Measurements from ENCODE around the gene MRTFA.

MRTFA gene

DNA sequence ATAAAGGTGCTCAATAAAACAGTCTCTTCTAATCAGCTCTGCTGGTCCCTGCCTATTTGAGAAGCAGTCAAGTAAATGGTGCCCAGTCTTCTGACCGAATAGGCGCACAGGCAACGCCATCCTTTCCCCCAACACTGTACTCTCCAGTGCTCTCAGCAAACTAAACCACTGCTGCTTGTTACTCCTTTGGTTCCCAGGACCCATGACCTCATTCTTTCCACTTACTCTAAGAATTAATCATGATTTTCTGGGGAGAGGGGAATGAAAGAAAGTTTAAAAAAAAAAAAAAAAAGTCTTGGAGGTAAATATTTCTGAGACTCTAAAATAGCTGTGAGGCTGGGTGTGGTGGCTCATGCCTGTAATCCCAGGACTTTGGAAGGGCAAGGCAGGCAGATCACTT, 202.4 kb downstream of the MRTFA start:
- DNase-seq (ENCODE audit: low spot score in 2 of 2) = no peak
- Histone ChIP-seq H3K4me1 (no peaks in the 10 kb centered on the region), H3K36me3 (replicated peaks) (peaks cover 5% of the 10 kb centered on the region; the same call in 1 of the 2 replicates), H3K9me3 (no peaks in the 10 kb centered on the region), H3K4me3 (no peak overlapping the region), H3K27me3 (ENCODE audit: low read depth) (no peaks in the 10 kb centered on the region)
- in situ Hi-C loops (cut with MboI; ENCODE audit: low sequenced_read_pairs) = loop anchor here (5.0 kb wide), 1 partner anchor 218 kb away; no protein-coding TSS in a partner anchor

DNA sequence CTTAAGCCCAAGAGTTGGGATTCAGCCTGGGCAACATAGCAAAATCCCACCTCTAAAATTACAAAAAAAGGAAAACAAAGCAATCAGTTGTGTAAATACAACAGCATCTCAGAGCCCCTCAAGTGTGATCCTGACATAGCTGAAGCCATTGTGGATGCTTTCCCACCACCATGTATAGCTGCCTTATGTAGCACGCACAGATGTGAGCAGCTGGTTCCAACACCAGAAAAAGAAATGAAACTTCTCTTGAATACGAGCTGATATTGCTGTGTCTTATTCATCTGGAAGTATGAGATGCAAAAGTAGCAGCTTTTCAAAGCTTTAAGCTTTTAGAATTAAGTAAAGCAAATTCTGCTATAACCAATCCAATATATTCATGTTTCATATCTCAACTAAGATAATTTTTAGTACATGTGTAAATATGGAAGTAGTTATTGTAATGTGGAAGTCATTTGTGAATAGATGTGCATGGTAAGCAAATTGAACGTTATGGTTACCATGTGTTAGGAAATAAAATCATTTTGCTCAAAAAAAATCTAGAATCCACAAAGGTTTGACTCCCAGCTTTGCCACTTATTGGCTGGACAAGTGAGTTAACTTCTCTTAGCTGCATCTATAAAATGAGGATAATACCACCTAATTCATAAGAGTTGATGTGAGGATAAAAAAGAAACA, 203.0 kb downstream of the MRTFA start:
- Histone ChIP-seq H3K9me3 (no peaks in the 10 kb centered on the region), H3K36me3 (replicated peaks) (peaks cover 9% of the 10 kb centered on the region; the same call in 1 of the 2 replicates), H3K4me3 (no peak overlapping the region), H3K27me3 (ENCODE audit: low read depth) (no peaks in the 10 kb centered on the region), H3K4me1 (no peaks in the 10 kb centered on the region)
- in situ Hi-C loops (cut with MboI; ENCODE audit: low sequenced_read_pairs) = loop anchor here (5.0 kb wide), 1 partner anchor 219 kb away; no protein-coding TSS in a partner anchor
- DNase-seq (ENCODE audit: low spot score in 2 of 2) = no peak

- Histone ChIP-seq H3K9me3 (no peaks in the 10 kb centered on the region), H3K4me3 (no peak overlapping the region), H3K4me1 (no peaks in the 10 kb centered on the region), H3K27me3 (ENCODE audit: low read depth) (no peaks in the 10 kb centered on the region), H3K36me3 (replicated peaks) (peaks cover 9% of the 10 kb centered on the region; the same call in 1 of the 2 replicates)
- DNase-seq (ENCODE audit: low spot score in 2 of 2) = no peak
- in situ Hi-C loops (cut with MboI; ENCODE audit: low sequenced_read_pairs) = loop anchor here (5.0 kb wide), 1 partner anchor 220 kb away; no protein-coding TSS in a partner anchor
Measured at GRCh38 chr22:40432625-40433024, 203.9 kb downstream of the MRTFA start.

GRCh38 chr22:40432157-40432556, 204.4 kb downstream of the MRTFA start:
- no peaks in the 10 kb centered on the region for H3K9me3 ChIP-seq
- peaks cover 9% of the 10 kb centered on the region; the same call in 1 of the 2 replicates for H3K36me3 ChIP-seq (replicated peaks)
- no peaks in the 10 kb centered on the region for H3K4me1 ChIP-seq
- H3K27me3 ChIP-seq (ENCODE audit: low read depth) = no peaks in the 10 kb centered on the region
- DNase-seq (ENCODE audit: low spot score in 2 of 2) = no peak
- no peak overlapping the region for H3K4me3 ChIP-seq
- in situ Hi-C loops (cut with MboI; ENCODE audit: low sequenced_read_pairs) = loop anchor here (5.0 kb wide), 1 partner anchor 220 kb away; no protein-coding TSS in a partner anchor

- no peaks in the 10 kb centered on the region for H3K4me1 ChIP-seq
- in situ Hi-C loops (cut with MboI; ENCODE audit: low sequenced_read_pairs) = loop anchor here (5.0 kb wide), 1 partner anchor 221 kb away; no protein-coding TSS in a partner anchor
Measured at GRCh38 chr22:40430991-40431390, 205.5 kb downstream of the MRTFA start.

DNA sequence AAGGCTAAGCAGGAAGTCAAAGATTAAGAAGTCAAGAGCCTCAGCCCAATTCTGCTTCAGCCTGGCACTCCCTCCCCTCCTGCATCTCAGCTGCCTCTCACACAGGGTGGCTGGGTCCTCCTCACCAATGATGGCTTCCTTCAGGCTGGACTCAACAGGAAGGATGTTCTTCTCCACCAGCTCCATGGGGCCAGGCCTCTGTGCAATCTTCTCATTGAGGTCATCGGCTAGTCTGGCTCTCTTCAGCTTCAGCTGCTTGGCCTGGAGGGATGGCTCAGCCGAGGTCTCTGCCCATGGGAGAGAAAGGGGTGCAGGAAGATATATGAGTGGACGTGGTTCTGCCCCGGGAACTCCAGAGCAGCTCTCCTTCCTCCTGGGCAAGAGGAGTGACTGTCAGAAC, 207.0 kb downstream of the MRTFA start:
- peaks cover 13% of the 10 kb centered on the region; the same call in 1 of the 2 replicates for H3K36me3 ChIP-seq (replicated peaks)
- H3K27me3 ChIP-seq (ENCODE audit: low read depth) = no peaks in the 10 kb centered on the region
- in situ Hi-C loops (cut with MboI; ENCODE audit: low sequenced_read_pairs) = no loop called here
- H3K9me3 ChIP-seq = no peaks in the 10 kb centered on the region
- DNase-seq (ENCODE audit: low spot score in 2 of 2) = no peak
- H3K4me3 ChIP-seq = no peak overlapping the region
- no peaks in the 10 kb centered on the region for H3K4me1 ChIP-seq

More at GRCh38 chr22:40430991-40431390, 205.5 kb downstream of the MRTFA start:
- H3K27me3 ChIP-seq (ENCODE audit: low read depth) = no peaks in the 10 kb centered on the region
- no peaks in the 10 kb centered on the region for H3K9me3 ChIP-seq
- DNase-seq (ENCODE audit: low spot score in 2 of 2) = no peak
- peaks cover 9% of the 10 kb centered on the region; the same call in 1 of the 2 replicates for H3K36me3 ChIP-seq (replicated peaks)
- no peak overlapping the region for H3K4me3 ChIP-seq

GRCh38 chr22:40428796-40429195, 207.7 kb downstream of the MRTFA start:
- peaks cover 15% of the 10 kb centered on the region; the same call in 1 of the 2 replicates for H3K36me3 ChIP-seq (replicated peaks)
- no peak overlapping the region for H3K4me3 ChIP-seq
- no peaks in the 10 kb centered on the region for H3K9me3 ChIP-seq
- DNase-seq (ENCODE audit: low spot score in 2 of 2) = no peak
- no peaks in the 10 kb centered on the region for H3K27me3 ChIP-seq (ENCODE audit: low read depth)
- in situ Hi-C loops (cut with MboI; ENCODE audit: low sequenced_read_pairs) = no loop called here
- no peaks in the 10 kb centered on the region for H3K4me1 ChIP-seq

DNA sequence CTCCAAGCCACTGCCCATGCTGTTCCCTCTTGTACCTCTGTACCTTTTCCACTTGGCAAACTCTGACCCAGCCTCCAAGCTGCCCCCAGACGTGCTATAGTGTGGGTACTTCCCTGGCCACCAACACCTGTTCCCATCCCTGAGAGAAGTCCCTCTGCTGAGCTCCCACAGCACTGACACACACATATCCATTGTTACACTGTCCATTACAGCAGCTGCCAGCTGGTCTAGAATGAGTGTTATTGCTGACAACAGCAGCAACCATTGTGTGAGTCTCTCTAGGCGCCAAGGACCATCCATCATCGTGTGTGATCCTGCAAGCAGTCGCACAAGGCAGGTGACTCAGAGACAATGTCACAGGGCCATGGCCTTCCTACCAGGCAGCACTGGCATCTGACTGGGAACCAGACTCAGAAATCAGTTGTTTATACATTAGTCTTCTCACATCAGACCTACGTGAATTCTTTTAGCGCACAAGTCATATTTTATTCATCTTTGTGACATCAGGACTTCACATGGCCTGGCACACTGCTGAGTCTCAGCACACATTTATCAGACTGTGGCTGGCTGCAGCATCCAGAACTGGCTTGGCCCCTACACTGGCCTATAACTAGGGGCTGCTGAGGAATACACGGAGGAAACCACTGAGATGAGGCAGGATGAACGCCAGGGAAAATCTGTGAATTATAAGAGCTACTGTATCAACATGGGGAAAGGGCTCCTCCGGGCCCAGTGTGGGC, 209.8 kb downstream of the MRTFA start:
- H3K27me3 ChIP-seq (ENCODE audit: low read depth) = no peaks in the 10 kb centered on the region
- H3K9me3 ChIP-seq = no peaks in the 10 kb centered on the region
- DNase-seq (ENCODE audit: low spot score in 2 of 2) = no peak
- H3K4me1 ChIP-seq = no peaks in the 10 kb centered on the region
- peaks cover 24% of the 10 kb centered on the region for H3K36me3 ChIP-seq (replicated peaks)
- no peak overlapping the region for H3K4me3 ChIP-seq
- in situ Hi-C loops (cut with MboI; ENCODE audit: low sequenced_read_pairs) = no loop called here

- in situ Hi-C loops (cut with MboI; ENCODE audit: low sequenced_read_pairs) = no loop called here
- Histone ChIP-seq H3K27me3 (ENCODE audit: low read depth) (no peaks in the 10 kb centered on the region), H3K36me3 (replicated peaks) (peaks cover 30% of the 10 kb centered on the region), H3K9me3 (no peaks in the 10 kb centered on the region), H3K4me3 (no peak overlapping the region), H3K4me1 (no peaks in the 10 kb centered on the region)
- DNase-seq (ENCODE audit: low spot score in 2 of 2) = no peak
Measured at GRCh38 chr22:40425082-40425481, 211.4 kb downstream of the MRTFA start.

DNA sequence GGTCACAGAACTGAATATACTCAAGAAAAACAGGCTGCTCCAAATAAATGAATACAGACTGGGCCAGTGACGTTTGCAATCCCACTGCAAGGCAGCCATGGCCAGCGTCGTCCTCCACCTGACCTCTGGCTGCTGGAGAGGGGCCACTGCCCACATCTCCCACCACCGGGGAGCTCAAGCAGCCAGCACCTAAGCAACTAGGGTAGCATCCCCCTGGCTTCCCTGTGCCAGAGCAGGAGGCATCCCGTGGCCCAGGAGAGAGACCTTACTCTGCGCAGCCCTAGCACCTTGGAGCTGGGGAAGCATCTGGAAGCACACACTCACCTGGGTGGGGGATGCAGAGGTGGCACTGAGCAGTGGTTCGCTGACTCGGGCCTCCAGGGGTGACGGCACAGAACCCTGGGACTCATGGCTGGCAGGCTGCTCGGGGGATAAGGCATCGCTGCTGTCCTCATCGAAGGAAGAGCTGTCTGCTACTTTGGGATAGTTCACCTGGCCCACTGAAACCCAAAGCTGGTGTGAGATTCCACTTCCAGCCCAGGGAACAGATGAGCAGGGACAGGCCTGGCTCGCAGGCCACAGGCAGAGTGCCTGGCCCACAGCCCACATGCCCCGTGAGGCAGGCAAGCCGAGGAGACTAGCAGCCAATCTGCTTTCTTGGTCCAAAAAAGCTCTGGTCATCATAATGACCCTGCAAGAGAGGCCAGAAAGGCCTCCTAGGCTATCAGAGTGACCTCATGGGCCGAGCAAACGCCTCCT, 212.5 kb downstream of the MRTFA start:
- H3K27me3 ChIP-seq (ENCODE audit: low read depth) = no peaks in the 10 kb centered on the region
- H3K4me3 ChIP-seq = no peak overlapping the region
- in situ Hi-C loops (cut with MboI; ENCODE audit: low sequenced_read_pairs) = no loop called here
- no peaks in the 10 kb centered on the region for H3K4me1 ChIP-seq
- DNase-seq (ENCODE audit: low spot score in 2 of 2) = no peak
- H3K9me3 ChIP-seq = no peaks in the 10 kb centered on the region
- peaks cover 32% of the 10 kb centered on the region for H3K36me3 ChIP-seq (replicated peaks)

GRCh38 chr22:40423310-40423688, 213.2 kb downstream of the MRTFA start:
- H3K4me3 ChIP-seq = no peak overlapping the region
- no peaks in the 10 kb centered on the region for H3K9me3 ChIP-seq
- DNase-seq (ENCODE audit: low spot score in 2 of 2) = no peak
- no peaks in the 10 kb centered on the region for H3K27me3 ChIP-seq (ENCODE audit: low read depth)
- peaks cover 30% of the 10 kb centered on the region for H3K36me3 ChIP-seq (replicated peaks)
- H3K4me1 ChIP-seq = no peaks in the 10 kb centered on the region
- in situ Hi-C loops (cut with MboI; ENCODE audit: low sequenced_read_pairs) = no loop called here

DNA sequence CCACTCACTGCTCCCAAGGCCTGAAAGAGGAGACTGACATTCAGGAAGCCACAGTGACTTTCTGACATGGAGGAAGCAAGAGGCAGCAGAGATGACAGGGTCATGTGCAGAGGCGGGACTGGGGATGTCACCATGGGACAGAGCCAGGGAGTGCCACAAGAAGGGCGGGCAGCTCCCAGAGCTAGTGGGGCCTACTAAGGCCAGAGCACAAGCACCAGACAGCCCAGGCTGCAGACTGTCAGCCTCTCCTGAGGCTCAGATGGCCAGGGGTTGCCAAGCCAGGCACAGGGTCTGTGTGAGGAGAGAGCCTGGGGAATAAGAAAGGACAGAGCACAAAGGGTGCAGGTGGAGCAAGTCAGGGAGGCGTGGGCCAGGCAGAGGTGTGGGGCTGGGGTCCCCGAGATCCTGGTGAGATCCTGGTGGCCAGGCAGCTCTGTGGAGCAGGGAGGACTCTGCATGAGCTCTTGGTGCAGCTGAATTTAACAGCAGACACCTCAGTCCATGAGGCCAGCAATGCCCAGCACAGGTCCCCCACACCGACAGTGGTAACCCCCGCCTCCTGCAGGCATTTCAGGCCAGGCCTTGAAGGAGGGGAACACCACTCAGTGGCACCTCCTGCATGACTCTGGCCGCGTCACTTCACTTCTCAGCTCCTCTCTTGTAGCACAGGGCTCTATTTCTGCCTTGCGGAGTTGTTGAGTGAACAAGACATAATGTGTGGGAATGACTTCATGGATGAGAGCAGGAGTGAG, 213.8 kb downstream of the MRTFA start:
- H3K4me1 ChIP-seq = no peaks in the 10 kb centered on the region
- DNase-seq (ENCODE audit: low spot score in 2 of 2) = no peak
- peaks cover 35% of the 10 kb centered on the region for H3K36me3 ChIP-seq (replicated peaks)
- in situ Hi-C loops (cut with MboI; ENCODE audit: low sequenced_read_pairs) = no loop called here
- H3K4me3 ChIP-seq = no peak overlapping the region
- no peaks in the 10 kb centered on the region for H3K27me3 ChIP-seq (ENCODE audit: low read depth)
- no peaks in the 10 kb centered on the region for H3K9me3 ChIP-seq

- no peaks in the 10 kb centered on the region for H3K27me3 ChIP-seq (ENCODE audit: low read depth)
- peaks cover 37% of the 10 kb centered on the region for H3K36me3 ChIP-seq (replicated peaks)
- in situ Hi-C loops (cut with MboI; ENCODE audit: low sequenced_read_pairs) = no loop called here
- H3K4me3 ChIP-seq = no peak overlapping the region
- H3K4me1 ChIP-seq = no peaks in the 10 kb centered on the region
- H3K9me3 ChIP-seq = no peaks in the 10 kb centered on the region
- no peak for DNase-seq (ENCODE audit: low spot score in 2 of 2)
Measured at GRCh38 chr22:40421941-40422340, 214.6 kb downstream of the MRTFA start.

Data from HAP-1 (cell line).